ENCODE measurements around the gene BOD1L1. TPM values are rescaled to one million over a fixed set of nuclear protein-coding genes. Genes with fewer than 3 reads are reported as not detected.
A peak's percentile ranks its signal among the peaks of the same experiment; 100 is the strongest.

The BOD1L1 gene
- total RNA-seq, result 37.5 TPM
- long read RNA-seq, partial matches to known transcripts, result 38 of 45 reads
- long read RNA-seq, other reads (novel, unspliced or antisense), result 7 of 45 reads

DNA sequence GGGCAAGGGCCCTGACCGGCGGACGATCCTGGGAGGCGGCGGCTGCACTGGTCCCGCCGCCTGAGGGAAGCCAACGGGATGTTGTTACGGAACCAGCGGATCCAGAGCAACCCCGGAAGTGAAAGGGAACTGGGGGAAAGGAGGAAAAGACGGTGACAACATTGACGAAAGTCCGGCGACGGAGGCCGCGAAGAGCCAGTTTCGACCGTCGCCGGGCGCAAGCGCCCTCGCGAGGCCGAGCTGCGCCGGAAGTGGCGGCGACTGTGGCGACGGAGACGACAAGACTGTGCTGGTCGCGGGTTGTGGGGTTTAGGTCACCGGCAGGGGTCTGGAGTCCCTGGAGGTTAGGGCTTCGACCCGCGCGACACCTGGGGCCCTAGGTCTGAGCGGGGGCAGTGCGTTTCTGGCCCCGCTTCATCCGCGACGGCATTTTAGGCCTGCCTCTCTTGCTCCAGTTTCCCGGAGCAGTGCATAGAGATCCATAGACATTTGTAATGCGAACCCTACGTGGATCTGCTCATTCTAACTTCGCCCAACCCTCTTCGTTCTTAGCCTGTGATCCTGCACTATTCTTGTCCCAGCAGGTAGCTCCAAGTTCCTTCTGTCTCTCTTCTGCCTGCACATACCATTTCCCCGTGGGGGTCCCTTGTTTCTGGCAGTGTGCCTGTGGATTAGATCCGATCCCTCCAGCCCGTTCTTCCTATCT lies at the start of gene BOD1L1:
Gene BOD1L1 (minus strand): TSS at position 120 of the 706 bp plus-strand sequence. CDS start 138 bp downstream, outside the sequence.
- Histone ChIP-seq H3K9me3 (no peaks in the 10 kb centered on the region), H3K27ac (peak within 1 kb of the TSS; percentile 98), H3K27me3 (no peaks in the 10 kb centered on the region), H3K36me3 (no peaks in the 10 kb centered on the region), H3K4me1 (peaks cover 20% of the 10 kb centered on the region), H3K4me3 (peak within 1 kb of the TSS; percentile 76)
- peak; percentile 41 for TF ChIP-seq CTCF (IDR thresholded peaks at IDR 0.05)
- ATAC-seq (peak; percentile 99), DNase-seq (peak; percentile 95)
- intact Hi-C loops (cut with DNase I), result no loop called here

DNA sequence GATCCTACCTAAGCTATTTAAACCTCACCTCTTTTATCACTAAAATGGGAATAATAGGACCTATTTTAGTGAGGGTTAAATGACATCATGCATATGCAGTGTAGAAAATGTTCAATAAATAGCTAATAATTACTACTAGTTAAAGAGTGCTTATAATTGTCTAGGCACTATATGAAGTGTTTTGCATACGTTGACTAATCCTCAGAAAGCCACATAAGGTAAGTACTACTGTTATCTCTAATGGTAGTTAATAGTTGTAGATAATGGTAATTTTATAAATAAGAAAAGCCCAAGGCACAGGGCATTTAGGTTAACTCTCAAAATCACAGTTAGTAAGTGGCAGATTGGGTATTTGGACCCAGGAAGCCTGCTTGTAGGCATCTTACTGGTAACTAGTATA lies 47.4 kb upstream of the BOD1L1 start:
- DNase-seq (no peak), ATAC-seq (no peak)
- no peak for TF ChIP-seq CTCF (IDR thresholded peaks at IDR 0.05)
- Histone ChIP-seq H3K4me1 (no peaks in the 10 kb centered on the region), H3K4me3 (no peak overlapping the region), H3K27me3 (no peaks in the 10 kb centered on the region), H3K27ac (no peak overlapping the region), H3K9me3 (no peaks in the 10 kb centered on the region), H3K36me3 (no peaks in the 10 kb centered on the region)
- intact Hi-C loops (cut with DNase I), result no loop called here

GRCh38 chr4:13673167-13673566 lies 45.6 kb upstream of the BOD1L1 start:
- DNase-seq (no peak), ATAC-seq (no peak)
- H3K27ac ChIP-seq, result no peak overlapping the region
- no peaks in the 10 kb centered on the region for H3K36me3 ChIP-seq
- H3K4me3 ChIP-seq, result no peak overlapping the region
- intact Hi-C loops (cut with DNase I), result no loop called here
- no peak for TF ChIP-seq CTCF (IDR thresholded peaks at IDR 0.05)
- no peaks in the 10 kb centered on the region for H3K9me3 ChIP-seq
- no peaks in the 10 kb centered on the region for H3K27me3 ChIP-seq
- no peaks in the 10 kb centered on the region for H3K4me1 ChIP-seq

DNA sequence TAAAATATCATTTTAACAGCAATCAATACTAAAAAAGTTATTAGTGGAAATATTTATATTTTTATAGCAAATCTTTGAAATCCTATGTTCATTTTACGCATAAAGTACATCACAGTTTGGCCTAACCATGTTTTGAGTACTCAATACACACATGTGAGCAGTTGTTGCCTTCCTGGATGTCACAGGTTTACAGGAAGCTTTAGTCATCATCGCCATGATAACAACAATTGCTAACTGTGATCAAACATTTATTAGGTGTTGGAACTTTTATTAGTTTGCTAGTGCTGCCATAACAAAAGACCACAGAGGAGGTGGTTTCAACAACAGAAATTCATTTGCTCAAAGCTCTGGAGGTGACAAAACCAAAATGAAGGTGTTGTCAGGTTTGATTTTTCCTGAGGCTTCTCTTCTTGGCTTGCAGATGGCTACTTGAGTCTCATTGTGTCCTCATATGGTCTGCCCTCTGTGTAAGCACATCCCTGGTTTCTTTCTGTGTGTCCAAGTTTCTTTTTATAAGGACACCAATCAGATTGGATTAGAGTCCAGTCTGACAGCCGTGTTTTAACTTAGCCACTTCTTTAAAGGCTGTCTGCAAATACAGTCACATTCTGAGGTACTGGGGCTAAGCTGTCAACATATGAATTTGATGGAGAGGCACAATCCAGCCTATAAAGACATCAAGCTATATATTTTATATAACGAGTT lies 43.1 kb upstream of the BOD1L1 start:
- intact Hi-C loops (cut with DNase I), result no loop called here
- no peak for TF ChIP-seq CTCF (IDR thresholded peaks at IDR 0.05)
- no peak for DNase-seq

DNA sequence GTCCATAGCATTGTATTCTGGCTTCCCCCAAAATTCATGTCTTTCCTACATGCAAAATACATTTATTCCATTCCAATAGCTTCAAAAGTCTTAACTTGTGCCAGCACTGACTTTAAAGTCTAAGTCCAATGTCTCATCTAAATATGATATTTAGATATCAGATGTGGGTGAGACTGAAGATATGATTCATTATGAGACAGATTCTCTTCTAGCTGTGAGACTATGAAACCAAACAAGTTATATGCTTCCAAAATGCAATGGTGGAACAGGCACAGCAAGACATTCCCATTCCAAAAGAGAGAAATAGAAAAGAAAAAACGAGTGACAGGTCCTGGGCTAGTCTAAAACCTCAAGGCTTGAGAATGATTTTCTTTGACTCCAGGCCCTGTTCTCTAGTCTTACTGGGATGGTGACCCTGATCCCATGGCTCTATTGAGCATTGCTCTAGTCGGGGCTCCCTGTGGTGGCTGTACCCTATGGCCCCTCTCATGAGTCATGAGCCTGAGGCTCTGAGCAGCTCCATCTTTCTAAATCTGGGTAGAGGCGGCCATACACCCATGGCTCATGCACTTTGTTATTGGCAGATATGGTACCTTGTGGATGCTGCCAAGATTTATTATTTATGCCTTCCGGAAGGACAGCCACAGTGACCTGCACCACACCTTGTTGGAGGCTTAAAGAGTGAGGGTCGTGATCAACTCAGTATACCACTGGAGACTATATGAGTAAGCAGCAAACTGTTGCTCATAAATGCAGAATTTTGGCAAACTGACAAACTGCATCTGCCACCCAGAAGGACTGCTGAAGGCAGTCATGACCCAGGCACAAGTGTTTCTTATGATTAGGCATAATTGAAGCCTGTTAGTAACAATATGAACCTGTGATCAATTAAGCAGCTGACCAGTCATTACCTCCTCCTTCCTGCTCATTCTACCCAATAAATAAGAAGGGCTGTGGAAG lies 38.5 kb upstream of the BOD1L1 start:
- intact Hi-C loops (cut with DNase I), result no loop called here
- Histone ChIP-seq H3K9me3 (no peaks in the 10 kb centered on the region), H3K27me3 (no peaks in the 10 kb centered on the region), H3K27ac (no peak overlapping the region), H3K36me3 (no peaks in the 10 kb centered on the region), H3K4me1 (no peaks in the 10 kb centered on the region), H3K4me3 (no peak overlapping the region)
- ATAC-seq (no peak), DNase-seq (no peak)
- TF ChIP-seq CTCF (IDR thresholded peaks at IDR 0.05), result no peak

More for the DNA sequence above, 43.1 kb upstream of the BOD1L1 start:
- Histone ChIP-seq H3K27me3 (no peaks in the 10 kb centered on the region), H3K4me3 (no peak overlapping the region), H3K4me1 (no peaks in the 10 kb centered on the region), H3K27ac (no peak overlapping the region), H3K9me3 (no peaks in the 10 kb centered on the region), H3K36me3 (no peaks in the 10 kb centered on the region)
- ATAC-seq, result no peak
